GM08714 (cell line): Measurements from ENCODE around the gene CCHCR1.

Experiments used
- H3K4me3 ChIP-seq: fragments of 200-500 bp; sonication (Bioruptor generic); 2 replicates; pipeline ENCODE4 v1.5.1; 2014; ENCODE audit warnings: mild to moderate bottlenecking, low read length, inconsistent platforms
- ZNF274 ChIP-seq: IDR thresholded peaks from 2 replicates; pipeline ENCODE4 v1.6.1; 2012; ENCODE audit warnings: mild to moderate bottlenecking, low read depth, low read length

The CCHCR1 gene

DNA sequence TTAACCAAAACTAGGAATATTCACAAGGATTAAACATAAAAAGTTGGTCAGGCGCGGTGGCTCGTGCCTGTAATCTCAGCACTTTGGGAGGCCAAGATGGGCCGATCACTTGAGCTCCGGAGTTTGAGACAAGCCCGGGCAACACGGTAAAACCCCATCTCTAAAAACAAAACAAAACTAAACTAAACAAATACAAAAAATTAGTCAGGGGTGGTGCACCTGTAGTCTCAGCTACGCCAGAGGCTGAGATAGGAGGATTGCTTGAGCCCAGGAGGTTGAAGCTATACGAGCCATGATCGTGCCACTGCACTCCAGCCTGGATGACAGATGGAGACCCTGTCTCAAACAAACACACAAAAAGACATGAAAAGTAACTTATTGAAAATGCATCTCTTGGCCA lies 21.9 kb downstream of the CCHCR1 start:
- no peak overlapping the region for H3K4me3 ChIP-seq
- no peak for TF ChIP-seq ZNF274

DNA sequence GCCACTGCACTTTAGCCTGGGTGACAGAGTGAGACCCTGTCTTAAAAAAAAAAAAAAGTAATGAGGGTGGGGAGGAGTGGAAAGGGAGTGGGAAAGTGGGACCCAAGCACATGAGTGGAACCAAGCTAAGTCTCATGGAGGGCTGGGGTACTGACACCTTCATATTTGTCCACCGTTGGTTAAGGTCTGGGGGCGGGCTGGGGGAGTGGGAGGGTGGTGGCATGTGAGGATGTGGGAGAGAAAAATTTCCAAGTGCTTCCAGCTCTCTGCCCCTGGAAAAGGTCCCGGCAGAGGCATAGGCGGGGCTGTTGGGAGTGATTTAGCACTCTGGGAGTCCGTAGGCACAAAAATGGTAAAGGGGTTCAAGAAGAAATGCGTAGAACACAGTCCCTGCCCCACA lies 24.8 kb downstream of the CCHCR1 start:
- TF ChIP-seq ZNF274, result no peak
- H3K4me3 ChIP-seq, result no peak overlapping the region

DNA sequence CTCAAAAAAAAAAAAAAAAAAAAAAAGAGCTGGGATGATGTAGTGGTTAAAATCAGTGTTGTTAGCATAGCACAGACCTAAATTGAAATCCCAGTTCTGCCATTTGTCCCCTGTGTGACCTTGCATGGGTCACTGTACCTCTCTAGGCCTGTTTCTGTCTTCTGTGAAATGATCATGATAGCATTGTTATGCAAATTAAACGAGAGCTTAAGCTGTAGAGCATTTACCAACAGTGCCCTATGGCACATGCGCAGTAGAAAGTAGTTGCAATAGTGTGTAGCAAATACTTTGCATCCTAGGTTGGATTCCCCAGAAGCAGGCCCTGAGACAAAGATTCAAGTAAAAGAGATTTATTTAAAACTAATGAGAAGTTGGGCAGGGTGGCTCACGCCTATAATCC lies 26.0 kb downstream of the CCHCR1 start:
- TF ChIP-seq ZNF274, result no peak
- no peak overlapping the region for H3K4me3 ChIP-seq

DNA sequence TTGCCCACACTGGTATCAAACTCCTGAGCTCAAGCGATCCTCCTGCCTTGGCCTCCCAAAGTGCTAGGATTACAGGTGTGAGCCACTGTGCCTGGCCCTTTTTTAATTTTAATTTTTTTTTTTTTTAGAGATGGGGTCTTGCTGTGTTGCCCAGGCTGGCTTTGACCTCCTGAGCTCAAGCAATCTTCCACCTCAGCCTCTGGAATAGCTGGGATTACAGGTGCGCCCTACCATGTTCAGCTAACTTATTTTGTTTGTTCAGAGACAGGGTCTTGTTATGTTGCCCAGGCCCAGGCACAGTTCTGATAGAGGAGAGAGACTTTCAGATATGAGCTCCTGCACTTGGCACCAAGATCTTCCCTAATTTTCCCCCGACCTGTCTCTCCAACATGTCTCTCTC lies 26.9 kb downstream of the CCHCR1 start:
- H3K4me3 ChIP-seq, result no peak overlapping the region

DNA sequence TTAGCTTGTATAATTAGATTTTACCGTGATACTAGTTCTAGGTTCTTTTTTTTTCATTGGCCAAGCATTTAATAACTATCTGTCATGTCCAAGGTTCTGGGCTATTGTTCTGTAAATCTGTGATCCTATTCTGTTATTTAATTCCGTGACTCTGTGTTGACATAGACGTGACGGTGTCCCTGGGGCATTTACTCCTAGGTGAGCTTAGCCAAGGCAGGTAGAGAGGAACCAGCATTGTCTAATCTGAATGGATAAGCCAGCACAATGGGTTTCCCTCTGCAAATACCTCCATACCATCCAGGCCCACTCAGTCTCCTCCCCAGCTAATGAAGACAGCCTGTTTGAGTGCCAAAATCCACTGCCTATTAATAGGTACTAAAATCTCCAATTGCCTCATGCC lies 28.5 kb downstream of the CCHCR1 start:
- no peak for TF ChIP-seq ZNF274

More for the DNA sequence above, 26.9 kb downstream of the CCHCR1 start:
- no peak for TF ChIP-seq ZNF274

DNA sequence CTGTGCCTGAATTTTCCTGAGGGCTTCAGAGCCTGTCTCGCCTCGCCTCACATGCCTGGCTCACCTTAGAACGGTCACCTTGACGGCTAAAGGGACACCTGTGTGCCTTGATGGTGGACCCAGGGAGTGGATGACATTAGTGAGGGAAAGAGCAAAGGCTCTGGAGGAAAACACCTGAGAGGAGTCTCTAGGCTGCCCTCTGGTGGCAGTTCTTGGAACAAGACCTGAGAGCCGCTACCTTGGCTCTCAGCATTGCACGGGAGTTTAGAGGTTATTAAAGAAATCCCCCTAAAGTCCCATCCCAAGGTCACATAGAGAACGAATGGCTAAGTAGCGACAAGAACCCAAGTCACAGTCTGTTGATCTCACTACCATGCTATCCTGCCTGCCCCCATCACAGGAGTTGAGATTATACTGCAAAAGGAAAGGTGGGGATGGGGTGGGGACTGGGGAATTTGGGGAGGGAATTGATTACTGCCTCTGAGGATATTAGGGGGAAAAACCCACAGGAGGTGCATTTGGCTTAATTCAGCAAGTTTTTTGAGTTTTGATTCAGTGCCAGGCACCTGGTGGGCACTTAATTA lies 29.4 kb downstream of the CCHCR1 start:
- TF ChIP-seq ZNF274, result no peak
- no peak overlapping the region for H3K4me3 ChIP-seq

More for the DNA sequence above, 28.5 kb downstream of the CCHCR1 start:
- H3K4me3 ChIP-seq, result no peak overlapping the region

DNA sequence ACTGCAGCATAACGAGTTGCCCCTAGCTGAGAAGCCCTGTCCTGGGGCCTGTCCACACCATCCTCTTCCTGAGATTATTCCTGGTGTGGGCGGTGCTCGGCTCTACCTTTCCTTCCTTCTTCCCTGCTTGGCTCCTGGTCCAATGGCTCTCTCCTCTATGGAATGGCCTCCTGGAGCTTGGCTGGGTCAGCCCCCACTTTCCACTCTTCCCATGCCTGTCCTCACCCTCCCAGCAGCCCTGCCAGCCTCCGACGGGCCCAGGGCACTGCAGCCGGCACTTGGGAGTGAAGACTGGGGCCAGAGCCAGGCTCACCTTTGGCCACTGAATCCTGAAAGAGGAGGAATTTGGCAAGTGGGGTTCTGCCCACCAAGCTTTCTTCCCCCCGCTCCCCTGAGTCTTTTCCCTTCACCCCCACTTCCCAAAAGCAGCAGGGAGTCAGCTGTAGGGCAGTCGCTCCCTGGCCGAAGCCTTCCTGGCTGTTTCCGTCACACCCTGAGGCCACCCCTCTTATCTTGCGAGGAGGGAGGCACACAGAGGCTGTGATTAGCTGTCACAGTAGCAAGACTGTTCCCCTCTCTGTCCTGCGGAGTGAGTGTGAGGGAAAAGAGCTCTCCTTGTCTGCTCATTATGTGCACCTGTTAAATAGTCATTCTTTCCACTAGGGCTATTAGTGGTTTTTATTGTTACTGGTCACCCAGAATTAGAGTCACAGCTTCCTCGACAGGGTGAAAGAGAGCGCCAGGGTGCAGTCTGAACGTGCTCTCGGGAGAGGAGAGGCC lies 31.0 kb downstream of the CCHCR1 start:
- TF ChIP-seq ZNF274, result no peak
- H3K4me3 ChIP-seq, result no peak overlapping the region

DNA sequence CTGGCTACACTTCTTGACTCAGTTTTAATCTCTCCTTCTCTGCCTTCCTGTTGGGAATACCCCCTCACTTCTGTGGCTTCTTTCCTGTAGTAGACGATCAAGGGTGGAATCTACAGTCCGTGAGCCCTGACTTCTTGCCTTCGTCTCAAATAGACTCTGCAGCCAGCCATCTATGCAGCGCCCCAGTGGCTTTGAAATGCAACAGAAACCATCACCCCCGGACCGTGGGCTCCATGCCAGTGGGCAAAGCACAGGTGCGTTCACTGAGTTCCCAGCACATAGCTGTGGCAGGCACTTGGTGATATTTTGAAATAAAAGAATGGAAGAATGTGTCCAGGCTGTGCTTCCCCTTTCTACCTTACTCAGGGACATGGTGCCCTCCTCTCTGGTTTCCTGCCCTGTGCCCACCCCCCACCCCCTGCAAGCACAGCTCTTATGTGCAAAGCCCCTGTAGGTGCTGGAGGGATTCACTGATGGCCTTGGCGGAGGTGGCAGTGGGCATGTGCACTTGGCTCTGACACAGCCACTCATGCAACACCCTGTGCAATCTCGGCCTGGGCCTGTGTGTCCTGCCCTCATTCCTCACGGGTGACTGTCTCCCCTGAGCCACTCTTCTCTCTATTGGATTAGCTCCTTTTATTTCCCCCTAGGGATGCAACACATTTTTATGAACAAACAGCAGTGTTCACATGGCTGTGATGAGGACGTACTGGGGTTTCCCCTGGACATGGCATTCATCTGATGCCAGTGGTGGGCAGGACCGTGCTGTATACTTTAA lies 31.8 kb downstream of the CCHCR1 start:
- TF ChIP-seq ZNF274, result no peak

DNA sequence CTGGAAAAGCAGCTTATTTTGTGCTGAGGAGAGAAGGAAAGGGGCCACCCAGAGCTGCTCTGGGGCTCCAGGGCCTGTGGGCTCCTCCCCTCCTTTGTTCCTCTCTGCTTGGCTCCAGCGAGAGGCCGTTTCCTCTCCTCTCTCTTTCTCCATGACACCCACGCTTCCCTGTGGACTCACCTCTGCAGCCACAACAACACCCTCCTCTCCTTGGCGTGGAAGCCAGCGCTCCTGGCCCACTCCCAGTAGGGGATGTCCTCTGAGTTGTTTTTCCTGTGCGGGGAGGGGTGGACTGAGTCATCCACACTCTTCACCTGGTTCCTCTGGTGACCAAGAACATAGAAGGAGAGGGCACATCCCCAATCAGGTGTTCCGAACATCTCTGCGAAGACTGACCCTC lies 32.4 kb downstream of the CCHCR1 start:
- TF ChIP-seq ZNF274, result no peak
- no peak overlapping the region for H3K4me3 ChIP-seq

More for the DNA sequence above, 31.8 kb downstream of the CCHCR1 start:
- no peak overlapping the region for H3K4me3 ChIP-seq

DNA sequence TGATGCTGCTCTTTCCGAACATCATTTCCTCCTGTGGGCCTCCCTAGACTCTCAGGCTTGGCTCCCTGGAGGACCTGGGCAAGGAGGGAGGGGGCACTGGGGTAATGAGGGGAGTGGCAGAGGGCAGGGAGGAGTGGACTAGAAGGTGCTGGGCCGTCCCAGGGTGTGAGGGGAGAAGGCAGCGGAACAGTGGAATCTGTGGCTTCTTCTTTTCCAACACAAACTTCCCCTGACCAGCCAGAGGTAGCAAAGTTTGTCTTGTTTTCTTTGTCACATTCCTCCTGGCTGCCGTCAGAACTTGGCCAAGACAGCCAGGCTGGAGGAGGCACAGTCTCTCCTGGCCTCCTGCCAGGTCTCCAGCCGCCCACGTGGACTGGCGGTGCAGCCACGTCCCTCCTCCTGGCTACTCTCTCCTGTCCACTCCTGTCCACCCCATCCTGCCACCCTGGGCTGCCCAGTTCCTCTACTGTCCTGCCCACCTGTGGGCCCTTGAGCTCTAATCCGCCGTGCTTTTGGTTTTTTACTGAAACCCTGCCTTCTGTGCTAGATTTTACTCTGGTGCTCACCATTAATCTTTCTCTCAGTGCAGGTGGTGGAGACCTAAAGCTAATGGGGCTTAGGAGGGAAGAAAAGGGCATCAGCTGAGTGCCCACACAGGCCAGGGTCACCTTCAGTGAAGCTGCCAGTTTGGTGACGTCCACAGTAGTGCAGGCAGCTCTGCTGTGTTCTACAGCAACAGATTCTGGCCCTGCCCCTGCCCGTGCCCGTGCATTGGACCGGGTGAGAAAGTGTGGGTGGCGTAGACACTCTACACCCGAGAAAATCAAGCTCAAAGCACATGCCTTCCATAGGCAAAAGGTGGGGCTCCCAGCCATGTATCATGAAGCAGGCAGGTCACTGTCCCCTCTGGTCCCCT lies 34.6 kb downstream of the CCHCR1 start:
- TF ChIP-seq ZNF274, result no peak
- no peak overlapping the region for H3K4me3 ChIP-seq

DNA sequence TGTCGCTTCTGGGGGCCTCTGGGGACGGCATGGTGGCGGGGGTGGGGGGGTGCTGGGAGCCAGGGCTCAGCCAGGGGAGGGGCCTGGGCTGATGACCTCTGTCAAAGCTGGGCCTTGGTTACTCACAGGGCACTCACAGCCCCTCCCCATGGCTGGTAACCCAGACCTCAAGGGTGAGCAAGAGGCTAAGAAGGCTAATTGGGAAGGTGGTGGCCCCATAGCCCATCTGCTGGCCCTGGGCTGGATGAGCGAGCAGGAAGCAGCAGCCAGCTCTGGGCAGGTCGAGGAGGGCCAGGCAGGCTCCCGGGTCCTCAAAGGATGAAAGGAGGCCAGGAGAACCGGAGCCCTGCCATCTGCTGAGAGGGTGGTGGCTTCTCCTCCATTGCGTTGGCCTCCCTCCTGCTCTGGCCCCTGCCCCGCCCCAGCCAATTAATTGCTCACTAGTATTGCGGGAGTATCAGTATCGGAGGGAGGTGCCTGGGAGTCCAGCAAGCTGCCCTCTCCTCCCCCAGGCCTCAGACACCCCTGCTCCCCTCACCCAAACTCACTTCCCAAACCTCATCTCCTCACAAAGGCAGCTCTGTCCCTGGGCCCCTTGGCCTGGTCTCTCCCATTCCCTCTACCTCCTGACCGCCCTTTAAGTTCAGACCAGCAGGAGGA lies 36.3 kb downstream of the CCHCR1 start:
- TF ChIP-seq ZNF274, result no peak
- no peak overlapping the region for H3K4me3 ChIP-seq

DNA sequence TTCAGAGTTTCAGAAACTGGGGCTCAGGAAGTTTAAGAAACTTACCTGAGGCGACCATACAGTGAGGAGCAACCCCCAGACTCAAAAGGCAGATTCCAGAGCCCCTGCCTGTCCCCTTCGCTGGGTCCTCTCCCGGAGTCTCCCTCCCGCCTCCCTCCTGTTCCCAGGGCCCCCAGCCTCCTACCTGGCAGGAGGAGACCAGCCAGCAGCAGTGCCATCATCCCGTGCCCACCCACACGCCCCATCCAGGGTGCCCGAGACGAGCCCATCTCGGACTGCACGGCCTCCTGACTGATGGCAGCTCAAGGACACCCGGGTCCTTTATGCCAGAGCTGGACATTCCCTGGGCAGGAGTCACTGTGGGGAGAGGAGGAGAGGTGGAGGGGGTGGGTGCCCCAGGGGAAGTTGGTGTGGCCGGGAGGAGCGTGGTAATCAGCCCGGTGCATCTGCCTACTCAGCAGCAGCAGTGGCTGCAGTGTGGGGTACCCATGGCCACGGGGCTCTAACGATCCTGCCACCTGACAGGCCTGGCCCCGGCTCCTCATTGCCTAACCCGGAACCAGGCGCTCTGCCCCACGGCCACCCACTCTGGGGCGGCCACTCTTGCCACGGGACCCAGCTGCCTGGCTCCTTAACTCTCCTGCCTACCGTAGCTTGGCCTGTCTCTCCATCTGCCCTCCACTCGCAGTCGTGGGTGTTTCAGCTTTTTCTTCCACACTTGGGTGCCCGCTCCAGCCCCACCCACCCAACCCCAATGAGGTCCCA lies 37.3 kb downstream of the CCHCR1 start, which contains the start of gene CDSN:
Gene CDSN (minus strand): TSS at position 296 of the 765 bp plus-strand sequence. CDS start 27 bp downstream, at position 269.
- no peak within 1 kb of the TSS for H3K4me3 ChIP-seq
- TF ChIP-seq ZNF274, result no peak
